GM12874 (cell line): ENCODE results near the gene PAM.

Experiments used
- TF ChIP-seq, protein P1 (sequence below): IDR thresholded peaks from 2 replicates; pipeline ENCODE4 v1.5.1; 2011; ENCODE audit warnings: low read depth, mild to moderate bottlenecking, control low read depth, low read length, moderate library complexity; ENCODE audit not compliant: insufficient read depth

The PAM gene

DNA sequence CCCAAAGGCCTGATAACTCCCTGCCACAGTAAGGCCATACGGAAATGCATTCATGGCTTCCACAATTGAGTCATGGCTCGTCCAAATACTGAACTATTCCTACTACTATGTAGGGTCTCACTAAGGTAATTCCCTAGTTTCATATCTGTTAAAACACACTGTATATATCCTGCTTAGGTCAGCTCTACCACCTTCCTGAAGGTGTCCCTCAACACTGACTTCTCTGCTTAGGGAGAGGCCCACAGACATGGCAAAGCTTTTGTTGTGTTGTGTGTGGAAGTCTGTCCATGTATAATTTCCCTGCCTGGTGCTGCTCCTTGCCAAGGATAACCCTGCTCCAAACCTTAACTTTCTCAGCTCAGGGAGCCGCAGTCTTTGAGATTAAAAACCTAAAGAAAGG, 304.4 kb downstream of the PAM start:
- TF ChIP-seq, protein P1, sequence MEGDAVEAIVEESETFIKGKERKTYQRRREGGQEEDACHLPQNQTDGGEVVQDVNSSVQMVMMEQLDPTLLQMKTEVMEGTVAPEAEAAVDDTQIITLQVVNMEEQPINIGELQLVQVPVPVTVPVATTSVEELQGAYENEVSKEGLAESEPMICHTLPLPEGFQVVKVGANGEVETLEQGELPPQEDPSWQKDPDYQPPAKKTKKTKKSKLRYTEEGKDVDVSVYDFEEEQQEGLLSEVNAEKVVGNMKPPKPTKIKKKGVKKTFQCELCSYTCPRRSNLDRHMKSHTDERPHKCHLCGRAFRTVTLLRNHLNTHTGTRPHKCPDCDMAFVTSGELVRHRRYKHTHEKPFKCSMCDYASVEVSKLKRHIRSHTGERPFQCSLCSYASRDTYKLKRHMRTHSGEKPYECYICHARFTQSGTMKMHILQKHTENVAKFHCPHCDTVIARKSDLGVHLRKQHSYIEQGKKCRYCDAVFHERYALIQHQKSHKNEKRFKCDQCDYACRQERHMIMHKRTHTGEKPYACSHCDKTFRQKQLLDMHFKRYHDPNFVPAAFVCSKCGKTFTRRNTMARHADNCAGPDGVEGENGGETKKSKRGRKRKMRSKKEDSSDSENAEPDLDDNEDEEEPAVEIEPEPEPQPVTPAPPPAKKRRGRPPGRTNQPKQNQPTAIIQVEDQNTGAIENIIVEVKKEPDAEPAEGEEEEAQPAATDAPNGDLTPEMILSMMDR: no peak

GRCh38 chr5:103060424-103060954, 305.4 kb downstream of the PAM start:
- TF ChIP-seq, protein P1: no peak

GRCh38 chr5:103066326-103066725, 311.2 kb downstream of the PAM start:
- TF ChIP-seq, protein P1: no peak

DNA sequence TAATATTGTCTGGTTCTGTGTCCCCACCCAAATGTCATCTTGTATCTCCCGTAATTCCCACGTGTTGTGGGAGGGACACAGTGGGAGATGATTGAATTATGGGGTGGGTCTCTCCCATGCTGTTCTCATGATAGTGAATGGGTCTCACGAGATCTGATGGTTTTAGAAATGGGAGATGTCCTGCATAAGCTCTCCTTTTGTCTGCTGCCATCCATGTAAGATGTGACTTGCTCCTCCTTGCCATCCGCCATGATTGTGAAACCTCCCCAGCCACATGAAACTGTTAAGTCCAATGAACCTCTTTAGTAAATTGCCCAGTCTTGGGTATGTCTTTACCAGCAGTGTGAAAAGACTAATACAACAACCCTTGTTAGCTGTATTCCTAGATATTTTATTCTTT, 320.3 kb downstream of the PAM start:
- TF ChIP-seq, protein P1: no peak
